GM21619 (cell line): ENCODE measurements around the gene SUSD1.

Source experiments
- ATAC-seq: cut with Tn5 transposase; IDR thresholded peaks from one replicate; pipeline ENCODE4 v1.9.1; 2021; ENCODE audit not compliant: unreplicated experiment

SUSD1 gene

GRCh38 chr9:112044881-112045280 lies 130.2 kb downstream of the SUSD1 start:
- no peak for ATAC-seq

- no peak for ATAC-seq
Measured at GRCh38 chr9:112044186-112044585, 130.9 kb downstream of the SUSD1 start.

GRCh38 chr9:112043423-112043822 lies 131.7 kb downstream of the SUSD1 start:
- ATAC-seq: no peak

- ATAC-seq: no peak
Measured at GRCh38 chr9:112042769-112043168, 132.3 kb downstream of the SUSD1 start.

- ATAC-seq: no peak
Measured at GRCh38 chr9:112042244-112042638, 132.9 kb downstream of the SUSD1 start.

- ATAC-seq: no peak
Measured at GRCh38 chr9:112041536-112042243, 133.4 kb downstream of the SUSD1 start.

GRCh38 chr9:112041199-112041535 lies 133.9 kb downstream of the SUSD1 start:
- no peak for ATAC-seq

GRCh38 chr9:112038017-112038408 lies 137.1 kb downstream of the SUSD1 start:
- no peak for ATAC-seq

GRCh38 chr9:112037281-112038016 lies 137.6 kb downstream of the SUSD1 start:
- ATAC-seq: peak; percentile 41

GRCh38 chr9:112035166-112035826 lies 139.8 kb downstream of the SUSD1 start:
- no peak for ATAC-seq

GRCh38 chr9:112034216-112034611 lies 140.9 kb downstream of the SUSD1 start:
- ATAC-seq: no peak

GRCh38 chr9:112033237-112034215 lies 141.6 kb downstream of the SUSD1 start:
- no peak for ATAC-seq

- no peak for ATAC-seq
Measured at GRCh38 chr9:112032743-112033142, 142.4 kb downstream of the SUSD1 start.

GRCh38 chr9:112032009-112032408 lies 143.1 kb downstream of the SUSD1 start:
- ATAC-seq: peak; percentile 57

- no peak for ATAC-seq
Measured at GRCh38 chr9:112031400-112031799, 143.7 kb downstream of the SUSD1 start.

- ATAC-seq: no peak
Measured at GRCh38 chr9:112029921-112030444, 145.1 kb downstream of the SUSD1 start.

- peak; percentile 49 for ATAC-seq
Measured at GRCh38 chr9:112028242-112029221, 146.6 kb downstream of the SUSD1 start.

- ATAC-seq: no peak
Measured at GRCh38 chr9:112025850-112026249, 149.2 kb downstream of the SUSD1 start.

- ATAC-seq: no peak
Measured at GRCh38 chr9:112021742-112022141, 153.4 kb downstream of the SUSD1 start.
